ENCODE data around the gene CHCHD3. TPM values are rescaled to one million over a fixed set of nuclear protein-coding genes. Genes with fewer than 3 reads are reported as not detected.

CHCHD3 gene
- polyA plus RNA-seq, 2 of the 4 experiments (the other 2 are of a cell fraction): 96.7 to 139 TPM

DNA sequence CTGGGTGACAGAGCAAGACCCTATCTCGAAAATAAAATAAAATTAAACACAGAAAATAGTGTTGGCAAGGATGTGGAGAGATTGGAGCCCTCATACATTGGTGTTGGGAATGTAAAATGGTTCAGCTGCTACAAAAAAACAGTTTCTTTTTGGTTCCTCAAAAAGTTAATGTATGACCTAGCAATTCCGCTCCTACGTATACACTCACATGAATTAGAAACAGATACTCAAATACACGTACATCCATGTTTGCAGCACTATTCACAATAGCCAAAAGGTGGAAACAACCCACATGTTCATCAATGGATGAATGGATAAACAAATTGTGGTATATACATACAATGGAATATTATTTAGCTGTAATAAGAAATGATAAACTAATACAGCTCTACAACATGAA, 28.4 kb upstream of the CHCHD3 start:
- Histone ChIP-seq H3K9me3 (peaks cover 26% of the 10 kb centered on the region), H3K27ac (no peak overlapping the region), H3K4me2 (no peak overlapping the region), H3K4me3 (no peak overlapping the region), H3K4me1 (no peaks in the 10 kb centered on the region)
- ChIA-PET POLR2A (no interaction called here), CTCF (interaction anchor here (0.9 kb wide), 1 partner anchor 406 kb away, joined by 3 read pairs; no protein-coding TSS in a partner anchor)
- ATAC-seq (no peak), DNase-seq (ENCODE audit: low read depth in 1 of 2, low spot score in 1 of 2) (no peak), FAIRE-seq (no peak)
- no peak for TF ChIP-seq JUN (IDR thresholded peaks at IDR 0.05)
- TF ChIP-seq CBX2 (IDR thresholded peaks at IDR 0.05; ENCODE audit: borderline replicate concordance, low read depth): no peak
- TF ChIP-seq, protein P1, sequence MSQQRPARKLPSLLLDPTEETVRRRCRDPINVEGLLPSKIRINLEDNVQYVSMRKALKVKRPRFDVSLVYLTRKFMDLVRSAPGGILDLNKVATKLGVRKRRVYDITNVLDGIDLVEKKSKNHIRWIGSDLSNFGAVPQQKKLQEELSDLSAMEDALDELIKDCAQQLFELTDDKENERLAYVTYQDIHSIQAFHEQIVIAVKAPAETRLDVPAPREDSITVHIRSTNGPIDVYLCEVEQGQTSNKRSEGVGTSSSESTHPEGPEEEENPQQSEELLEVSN (IDR thresholded peaks at IDR 0.05; ENCODE audit: borderline replicate concordance, low read depth): no peak
- no peak for TF ChIP-seq RNF2 (IDR thresholded peaks at IDR 0.05; ENCODE audit: borderline replicate concordance, low read depth)
- TF ChIP-seq KDM5A (IDR thresholded peaks at IDR 0.05): no peak
- TF ChIP-seq, protein P2, sequence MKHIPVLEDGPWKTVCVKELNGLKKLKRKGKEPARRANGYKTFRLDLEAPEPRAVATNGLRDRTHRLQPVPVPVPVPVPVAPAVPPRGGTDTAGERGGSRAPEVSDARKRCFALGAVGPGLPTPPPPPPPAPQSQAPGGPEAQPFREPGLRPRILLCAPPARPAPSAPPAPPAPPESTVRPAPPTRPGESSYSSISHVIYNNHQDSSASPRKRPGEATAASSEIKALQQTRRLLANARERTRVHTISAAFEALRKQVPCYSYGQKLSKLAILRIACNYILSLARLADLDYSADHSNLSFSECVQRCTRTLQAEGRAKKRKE (CRISPR knock-in tag; IDR thresholded peaks at IDR 0.05; ENCODE audit: low read depth): no peak
- no peak for TF ChIP-seq HEYL (CRISPR knock-in tag; IDR thresholded peaks at IDR 0.05)
- TF ChIP-seq CEBPB (IDR thresholded peaks at IDR 0.05): no peak
- TF ChIP-seq, protein P3, sequence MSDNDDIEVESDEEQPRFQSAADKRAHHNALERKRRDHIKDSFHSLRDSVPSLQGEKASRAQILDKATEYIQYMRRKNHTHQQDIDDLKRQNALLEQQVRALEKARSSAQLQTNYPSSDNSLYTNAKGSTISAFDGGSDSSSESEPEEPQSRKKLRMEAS (IDR thresholded peaks at IDR 0.05): no peak
- TF ChIP-seq SMC3 (IDR thresholded peaks at IDR 0.05): no peak
- TF ChIP-seq NR3C1 (IDR thresholded peaks at IDR 0.05): no peak
- TF ChIP-seq RARB (CRISPR knock-in tag; IDR thresholded peaks at IDR 0.05): no peak
- no peak for TF ChIP-seq CHD4 (IDR thresholded peaks at IDR 0.05; ENCODE audit: borderline replicate concordance)
- WGBS (ENCODE audit: missing lambda C conversion rate): 42% methylated on average over 4 of the region's 4 CpGs

DNA sequence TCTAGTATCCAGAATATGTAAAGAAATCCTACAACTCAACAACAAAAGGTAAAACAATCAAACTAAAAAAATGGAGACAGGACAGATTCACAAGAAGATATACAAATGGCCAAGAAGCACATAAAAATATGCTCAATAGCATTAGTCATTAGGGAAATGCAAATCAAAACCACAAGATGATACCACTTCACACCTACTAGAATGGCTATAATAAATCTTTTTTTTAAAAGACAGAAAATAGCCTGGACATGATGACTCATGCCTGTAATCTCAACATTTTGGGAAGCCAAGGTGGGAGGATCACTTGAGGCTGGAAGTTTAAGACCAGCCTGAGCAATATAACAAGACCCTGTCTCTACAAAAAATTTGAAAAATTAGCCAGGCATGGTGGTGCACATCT, 27.9 kb upstream of the CHCHD3 start:
- ATAC-seq: no peak
- FAIRE-seq: no peak
- H3K4me2 ChIP-seq: no peak overlapping the region
- DNase-seq (ENCODE audit: low read depth in 1 of 2, low spot score in 1 of 2): no peak
- H3K4me1 ChIP-seq: no peaks in the 10 kb centered on the region
- H3K9me3 ChIP-seq: peaks cover 26% of the 10 kb centered on the region
- ChIA-PET POLR2A (no interaction called here), CTCF (interaction anchor here (0.9 kb wide), 1 partner anchor 406 kb away, joined by 3 read pairs; no protein-coding TSS in a partner anchor)
- no peak overlapping the region for H3K27ac ChIP-seq
- TF ChIP-seq RFX5 (IDR thresholded peaks at IDR 0.05) (no peak), FOSL2 (IDR thresholded peaks at IDR 0.05) (no peak), FOSL2 (CRISPR knock-in tag; IDR thresholded peaks at IDR 0.05) (peak; percentile 48; the same call in 1 of the 2 replicates), ZFP36 (IDR thresholded peaks at IDR 0.05; ENCODE audit: borderline replicate concordance, partially characterized antibody) (no peak)
- no peak overlapping the region for H3K4me3 ChIP-seq

DNA sequence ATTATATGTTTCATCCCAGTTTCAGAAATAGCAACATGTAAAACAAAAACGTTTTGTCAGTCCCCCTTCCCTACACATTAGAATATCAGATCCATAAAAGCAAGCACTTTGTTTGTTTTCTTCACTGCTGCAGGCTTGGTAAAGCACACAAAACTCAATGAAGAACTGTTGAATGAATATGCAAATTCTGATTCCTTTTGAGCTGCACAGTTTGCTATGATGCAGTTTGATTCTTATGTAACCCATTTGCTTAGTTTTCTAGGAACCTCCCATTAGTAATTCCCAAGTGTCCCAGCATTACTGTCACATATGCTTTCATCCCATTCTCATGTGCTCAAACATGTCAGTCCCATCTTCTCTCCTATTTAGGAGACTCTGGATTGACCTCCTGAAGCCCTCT, 26.1 kb upstream of the CHCHD3 start:
- TF ChIP-seq, protein P1 (IDR thresholded peaks at IDR 0.05; ENCODE audit: borderline replicate concordance, low read depth): no peak
- TF ChIP-seq HOXB13 (CRISPR knock-in tag; IDR thresholded peaks at IDR 0.05; ENCODE audit: low read depth): no peak
- no peak for TF ChIP-seq ZFP36 (IDR thresholded peaks at IDR 0.05; ENCODE audit: borderline replicate concordance, partially characterized antibody)
- TF ChIP-seq, protein P4, sequence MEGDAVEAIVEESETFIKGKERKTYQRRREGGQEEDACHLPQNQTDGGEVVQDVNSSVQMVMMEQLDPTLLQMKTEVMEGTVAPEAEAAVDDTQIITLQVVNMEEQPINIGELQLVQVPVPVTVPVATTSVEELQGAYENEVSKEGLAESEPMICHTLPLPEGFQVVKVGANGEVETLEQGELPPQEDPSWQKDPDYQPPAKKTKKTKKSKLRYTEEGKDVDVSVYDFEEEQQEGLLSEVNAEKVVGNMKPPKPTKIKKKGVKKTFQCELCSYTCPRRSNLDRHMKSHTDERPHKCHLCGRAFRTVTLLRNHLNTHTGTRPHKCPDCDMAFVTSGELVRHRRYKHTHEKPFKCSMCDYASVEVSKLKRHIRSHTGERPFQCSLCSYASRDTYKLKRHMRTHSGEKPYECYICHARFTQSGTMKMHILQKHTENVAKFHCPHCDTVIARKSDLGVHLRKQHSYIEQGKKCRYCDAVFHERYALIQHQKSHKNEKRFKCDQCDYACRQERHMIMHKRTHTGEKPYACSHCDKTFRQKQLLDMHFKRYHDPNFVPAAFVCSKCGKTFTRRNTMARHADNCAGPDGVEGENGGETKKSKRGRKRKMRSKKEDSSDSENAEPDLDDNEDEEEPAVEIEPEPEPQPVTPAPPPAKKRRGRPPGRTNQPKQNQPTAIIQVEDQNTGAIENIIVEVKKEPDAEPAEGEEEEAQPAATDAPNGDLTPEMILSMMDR (IDR thresholded peaks at IDR 0.05): no peak
- no peak for TF ChIP-seq POLR2A (IDR thresholded peaks at IDR 0.05; ENCODE audit: low read length)
- TF ChIP-seq CBX8 (IDR thresholded peaks at IDR 0.05): no peak
- no peak for TF ChIP-seq TP53 (CRISPR knock-in tag; IDR thresholded peaks at IDR 0.05)
- TF ChIP-seq RARB (CRISPR knock-in tag; IDR thresholded peaks at IDR 0.05): no peak
- no peak for TF ChIP-seq JUNB (IDR thresholded peaks at IDR 0.05)
- no peak for TF ChIP-seq HDAC2 (IDR thresholded peaks at IDR 0.05)
- TF ChIP-seq ZSCAN20 (CRISPR knock-in tag; IDR thresholded peaks at IDR 0.05): no peak
- no peak for TF ChIP-seq EP300 (IDR thresholded peaks at IDR 0.05)
- TF ChIP-seq NFE2L2 (conservative IDR thresholded peaks at IDR 0.05; ENCODE audit: low read length): no peak
- TF ChIP-seq, protein P5, sequence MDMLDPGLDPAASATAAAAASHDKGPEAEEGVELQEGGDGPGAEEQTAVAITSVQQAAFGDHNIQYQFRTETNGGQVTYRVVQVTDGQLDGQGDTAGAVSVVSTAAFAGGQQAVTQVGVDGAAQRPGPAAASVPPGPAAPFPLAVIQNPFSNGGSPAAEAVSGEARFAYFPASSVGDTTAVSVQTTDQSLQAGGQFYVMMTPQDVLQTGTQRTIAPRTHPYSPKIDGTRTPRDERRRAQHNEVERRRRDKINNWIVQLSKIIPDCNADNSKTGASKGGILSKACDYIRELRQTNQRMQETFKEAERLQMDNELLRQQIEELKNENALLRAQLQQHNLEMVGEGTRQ (IDR thresholded peaks at IDR 0.05): no peak
- TF ChIP-seq KDM5A (IDR thresholded peaks at IDR 0.05): no peak
- TF ChIP-seq JUN (IDR thresholded peaks at IDR 0.05): no peak
- TF ChIP-seq RFX5 (IDR thresholded peaks at IDR 0.05): no peak
- no peak for TF ChIP-seq POLR2AphosphoS2 (conservative IDR thresholded peaks at IDR 0.05; ENCODE audit: low read length)
- TF ChIP-seq MAZ (IDR thresholded peaks at IDR 0.05; ENCODE audit: borderline replicate concordance, low read depth, low read length): no peak
- ChIA-PET POLR2A (no interaction called here), CTCF (no interaction called here)
- peaks cover 26% of the 10 kb centered on the region for H3K9me3 ChIP-seq
- 0% methylated on average over 1 of the region's 1 CpG for WGBS (ENCODE audit: missing lambda C conversion rate)
- H3K4me1 ChIP-seq: no peaks in the 10 kb centered on the region
- no peak for DNase-seq (ENCODE audit: low read depth in 1 of 2, low spot score in 1 of 2)
- no peak for FAIRE-seq
- ATAC-seq: no peak
- no peak overlapping the region for H3K4me2 ChIP-seq
- no peak overlapping the region for H3K4me3 ChIP-seq
- no peak overlapping the region for H3K27ac ChIP-seq
